Suprapubic skin (tissue), 4 donors: Measurements from ENCODE around the gene KCNB1.

Source experiments
- CTCF ChIP-seq, 2 donors: fragments of 200-600 bp in 1 of 2; fragments of 450-650 bp in 1 of 2; sonication (generic) in 1 of 2; IDR thresholded peaks; one replicate each; pipeline ENCODE4 v1.5.1; 2016 to 2019; ENCODE audit warnings: antibody characterized with exemption in 2 of 2, mild to moderate bottlenecking in 1 of 2, moderate library complexity in 1 of 2
- EP300 ChIP-seq: sonication (generic); formaldehyde crosslinking; IDR thresholded peaks from one replicate; pipeline ENCODE4 v1.6.1; 2017; ENCODE audit warnings: antibody characterized with exemption
- POLR2A ChIP-seq, 2 donors: fragments of 450-650 bp; IDR thresholded peaks; one replicate each; pipeline ENCODE4 v1.6.1; 2017; ENCODE audit warnings: antibody characterized with exemption in 2 of 2, mild to moderate bottlenecking in 2 of 2, moderate library complexity in 2 of 2
- POLR2AphosphoS5 ChIP-seq, 3 donors: sonication (generic); formaldehyde crosslinking; IDR thresholded peaks; one replicate each; pipeline ENCODE4 v1.6.1; 2017; ENCODE audit warnings: antibody characterized with exemption in 3 of 3

DNA sequence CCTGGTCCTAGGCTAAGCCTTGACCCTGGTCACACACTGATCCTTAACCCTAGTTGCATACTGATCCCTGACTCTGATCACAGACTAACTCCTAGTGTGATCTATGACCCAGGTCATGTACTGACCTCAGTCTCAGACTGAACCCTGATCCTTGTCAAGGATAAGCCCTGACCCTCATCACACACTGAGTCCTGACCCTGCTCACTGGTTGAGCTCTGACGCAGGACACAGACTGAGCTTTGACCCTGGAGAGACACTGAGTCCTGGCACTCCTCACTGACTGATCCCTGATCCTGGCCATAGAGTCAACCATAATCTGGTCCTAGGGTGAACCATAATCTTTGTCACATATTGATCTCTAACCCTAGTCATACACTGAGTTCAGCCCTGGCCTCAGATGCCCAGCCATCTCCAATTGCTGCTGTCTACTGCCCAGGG is 37.9 kb downstream of the KCNB1 start:
- no peak for TF ChIP-seq CTCF (IDR thresholded peaks at IDR 0.05)
- TF ChIP-seq POLR2A (IDR thresholded peaks at IDR 0.05): no peak
- no peak for TF ChIP-seq EP300
- TF ChIP-seq POLR2AphosphoS5 (IDR thresholded peaks at IDR 0.05): no peak
